Measurements from ENCODE around the gene ZNF429.

DNA sequence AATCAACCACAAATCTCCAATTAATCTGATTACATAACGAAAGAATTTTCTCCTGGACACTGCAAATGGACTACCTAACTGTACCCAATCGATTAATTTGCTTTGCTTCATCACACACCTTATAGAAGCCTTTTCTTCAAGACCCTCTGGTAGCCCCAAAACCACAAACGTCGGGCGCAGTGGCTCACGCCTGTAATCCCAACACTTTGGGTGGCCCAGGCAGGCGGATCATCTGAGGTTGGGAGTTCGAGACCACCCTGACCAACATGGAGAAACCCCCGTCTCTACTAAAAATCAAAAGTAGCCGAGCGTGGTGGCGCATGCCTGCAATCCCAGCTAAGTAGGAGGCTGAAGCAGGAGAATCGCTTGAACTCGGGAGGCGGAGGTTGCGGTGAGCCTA is 42.9 kb upstream of the ZNF429 start:
- TF ChIP-seq MAFK (IDR thresholded peaks at IDR 0.05; ENCODE audit: low read depth, low read length) (no peak), RAD21 (IDR thresholded peaks at IDR 0.05; ENCODE audit: low read length) (no peak), POLR2A (IDR thresholded peaks at IDR 0.05; ENCODE audit: low read depth, low read length) (no peak), NFE2L2 (IDR thresholded peaks at IDR 0.05; ENCODE audit: low read depth, low read length) (no peak), RFX5 (IDR thresholded peaks at IDR 0.05; ENCODE audit: low read depth, low read length) (no peak), CEBPB (IDR thresholded peaks at IDR 0.05; ENCODE audit: low read depth, low read length) (no peak), MXI1 (IDR thresholded peaks at IDR 0.05; ENCODE audit: borderline replicate concordance, low read depth, low read length) (no peak), RCOR1 (IDR thresholded peaks at IDR 0.05; ENCODE audit: insufficient replicate concordance, low read length) (no peak), CHD1 (IDR thresholded peaks at IDR 0.05; ENCODE audit: low read depth, low read length) (no peak)
- TF ChIP-seq, protein P1, sequence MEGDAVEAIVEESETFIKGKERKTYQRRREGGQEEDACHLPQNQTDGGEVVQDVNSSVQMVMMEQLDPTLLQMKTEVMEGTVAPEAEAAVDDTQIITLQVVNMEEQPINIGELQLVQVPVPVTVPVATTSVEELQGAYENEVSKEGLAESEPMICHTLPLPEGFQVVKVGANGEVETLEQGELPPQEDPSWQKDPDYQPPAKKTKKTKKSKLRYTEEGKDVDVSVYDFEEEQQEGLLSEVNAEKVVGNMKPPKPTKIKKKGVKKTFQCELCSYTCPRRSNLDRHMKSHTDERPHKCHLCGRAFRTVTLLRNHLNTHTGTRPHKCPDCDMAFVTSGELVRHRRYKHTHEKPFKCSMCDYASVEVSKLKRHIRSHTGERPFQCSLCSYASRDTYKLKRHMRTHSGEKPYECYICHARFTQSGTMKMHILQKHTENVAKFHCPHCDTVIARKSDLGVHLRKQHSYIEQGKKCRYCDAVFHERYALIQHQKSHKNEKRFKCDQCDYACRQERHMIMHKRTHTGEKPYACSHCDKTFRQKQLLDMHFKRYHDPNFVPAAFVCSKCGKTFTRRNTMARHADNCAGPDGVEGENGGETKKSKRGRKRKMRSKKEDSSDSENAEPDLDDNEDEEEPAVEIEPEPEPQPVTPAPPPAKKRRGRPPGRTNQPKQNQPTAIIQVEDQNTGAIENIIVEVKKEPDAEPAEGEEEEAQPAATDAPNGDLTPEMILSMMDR (conservative IDR thresholded peaks at IDR 0.05; ENCODE audit: low read depth, low read length), result no peak
- TF ChIP-seq, protein P2, sequence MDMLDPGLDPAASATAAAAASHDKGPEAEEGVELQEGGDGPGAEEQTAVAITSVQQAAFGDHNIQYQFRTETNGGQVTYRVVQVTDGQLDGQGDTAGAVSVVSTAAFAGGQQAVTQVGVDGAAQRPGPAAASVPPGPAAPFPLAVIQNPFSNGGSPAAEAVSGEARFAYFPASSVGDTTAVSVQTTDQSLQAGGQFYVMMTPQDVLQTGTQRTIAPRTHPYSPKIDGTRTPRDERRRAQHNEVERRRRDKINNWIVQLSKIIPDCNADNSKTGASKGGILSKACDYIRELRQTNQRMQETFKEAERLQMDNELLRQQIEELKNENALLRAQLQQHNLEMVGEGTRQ (IDR thresholded peaks at IDR 0.05; ENCODE audit: low read depth, low read length), result no peak
